ENCODE results near the gene PTPN20. TPM values are rescaled to one million over a fixed set of nuclear protein-coding genes. Genes with fewer than 3 reads are reported as not detected.
"Not testable (repeated sequence)": the region's sequence is repeated elsewhere in the genome, so short reads cannot be mapped to it uniquely, and the experiment has no call there.

The PTPN20 gene
- total RNA-seq: 1 to 10 TPM in 2 of 6 experiments, under 1 TPM in 2, not detected in 2; 0.44 to 1.3 (median 0.81) TPM
- long read RNA-seq: 0 reads

- peak within 1 kb of the TSS in 1 of 3 donors; percentile 10 for H3K4me3 ChIP-seq
- WGBS (ENCODE audit: insufficient coverage, low coverage, low lambda C conversion rate, missing lambda C conversion rate): 28% methylated on average over 5 of the region's 50 CpGs
- peak; percentile 93 to 99 (median 95) for ATAC-seq
- H3K27me3 ChIP-seq; intact Hi-C loops (cut with DNase I); H3K9me3 ChIP-seq; H3K27ac ChIP-seq; H3K4me1 ChIP-seq; H3K36me3 ChIP-seq: not testable (repeated sequence)
- peak; percentile 39 to 65 (median 40) for DNase-seq
Observed at GRCh38 chr10:46911144-46911876, at the start of gene PTPN20. PTPN20 (plus strand) TSS chr10:46911428; CDS start chr10:46932500, 21,072 bp downstream.

GRCh38 chr10:46869716-46870115 is 41.5 kb upstream of the PTPN20 start:
- intact Hi-C loops (cut with DNase I); ATAC-seq: not testable (repeated sequence)

DNA sequence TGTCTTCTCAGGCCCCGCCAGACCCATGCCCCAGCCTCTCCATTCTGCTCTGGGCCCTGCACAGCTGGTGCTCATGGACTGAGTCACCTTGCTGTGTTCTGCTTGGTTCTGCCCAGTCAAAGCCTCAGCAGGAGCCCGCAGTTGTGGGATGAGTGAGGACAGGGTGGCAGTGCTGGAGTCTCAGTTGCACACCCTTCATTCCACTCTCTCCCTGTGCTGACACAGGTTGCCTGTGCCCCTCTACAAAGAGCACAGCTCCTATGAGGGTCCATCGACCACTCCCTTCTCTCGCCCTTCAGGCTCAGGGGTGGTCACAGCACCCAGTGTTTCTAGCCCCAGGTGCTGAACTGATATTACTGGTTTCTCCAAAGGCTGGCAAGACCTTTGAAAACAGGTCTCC is 39.6 kb upstream of the PTPN20 start:
- 72% methylated on average over 2 of the region's 4 CpGs for WGBS (ENCODE audit: insufficient coverage, low coverage, low lambda C conversion rate, missing lambda C conversion rate)
- intact Hi-C loops (cut with DNase I); H3K36me3 ChIP-seq; H3K4me3 ChIP-seq; DNase-seq; H3K4me1 ChIP-seq; H3K27ac ChIP-seq; H3K9me3 ChIP-seq; H3K27me3 ChIP-seq: not testable (repeated sequence)
- ATAC-seq: peak in 2 of 4 donors; percentile 7 to 39

More at GRCh38 chr10:46869716-46870115, 41.5 kb upstream of the PTPN20 start:
- not testable (repeated sequence) for H3K36me3 ChIP-seq, H3K9me3 ChIP-seq, H3K27me3 ChIP-seq, H3K4me1 ChIP-seq, DNase-seq, H3K4me3 ChIP-seq, H3K27ac ChIP-seq

GRCh38 chr10:46875304-46875703 is 35.9 kb upstream of the PTPN20 start:
- H3K36me3 ChIP-seq; ATAC-seq; H3K27ac ChIP-seq; H3K4me1 ChIP-seq; intact Hi-C loops (cut with DNase I); H3K27me3 ChIP-seq; H3K9me3 ChIP-seq; H3K4me3 ChIP-seq; DNase-seq: not testable (repeated sequence)
- 56% methylated on average over 2 of the region's 6 CpGs for WGBS (ENCODE audit: insufficient coverage, low coverage, low lambda C conversion rate, missing lambda C conversion rate)

DNA sequence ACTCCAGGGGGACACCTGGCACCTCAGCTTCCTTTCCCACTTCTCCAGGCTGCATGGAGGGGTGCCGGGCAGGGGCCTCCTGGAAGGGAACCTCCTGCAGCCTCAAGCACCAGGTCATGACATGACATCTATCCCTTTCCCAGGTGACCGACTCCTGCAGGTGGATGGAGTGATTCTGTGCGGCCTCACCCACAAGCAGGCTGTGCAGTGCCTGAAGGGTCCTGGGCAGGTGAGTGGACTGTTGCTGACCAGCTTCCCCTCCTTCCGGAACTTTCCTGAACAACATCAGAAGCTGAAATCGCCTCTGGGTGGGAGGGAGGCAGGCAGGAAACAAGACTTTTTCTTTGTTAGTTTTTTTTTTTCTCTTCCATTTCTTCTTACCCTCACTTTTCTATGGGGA is 34.5 kb upstream of the PTPN20 start:
- H3K4me1 ChIP-seq; H3K36me3 ChIP-seq; H3K9me3 ChIP-seq; H3K4me3 ChIP-seq; H3K27ac ChIP-seq; DNase-seq; H3K27me3 ChIP-seq; intact Hi-C loops (cut with DNase I): not testable (repeated sequence)
- 80% methylated on average over 3 of the region's 5 CpGs for WGBS (ENCODE audit: insufficient coverage, low coverage, low lambda C conversion rate, missing lambda C conversion rate)
- ATAC-seq: peak in 1 of 4 donors; percentile 31

DNA sequence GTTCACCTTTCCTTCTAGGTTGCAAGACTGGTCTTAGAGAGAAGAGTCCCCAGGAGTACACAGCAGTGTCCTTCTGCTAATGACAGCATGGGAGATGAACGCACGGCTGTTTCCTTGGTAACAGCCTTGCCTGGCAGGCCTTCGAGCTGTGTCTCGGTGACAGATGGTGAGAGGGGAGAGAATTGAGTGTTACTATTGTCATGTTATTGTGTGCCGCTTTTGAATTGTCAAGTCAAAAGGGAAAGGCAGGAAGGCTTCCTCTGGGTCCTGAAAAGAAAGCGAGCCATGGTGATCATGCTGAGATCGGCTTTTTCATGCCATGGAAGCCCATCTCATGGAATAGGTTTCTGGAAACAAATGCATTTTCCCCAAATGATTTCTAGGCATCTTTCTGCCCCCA is 32.5 kb upstream of the PTPN20 start:
- H3K36me3 ChIP-seq; intact Hi-C loops (cut with DNase I); DNase-seq; H3K9me3 ChIP-seq; H3K4me3 ChIP-seq; H3K27me3 ChIP-seq; ATAC-seq; H3K4me1 ChIP-seq; H3K27ac ChIP-seq: not testable (repeated sequence)
- WGBS (ENCODE audit: insufficient coverage, low coverage, low lambda C conversion rate, missing lambda C conversion rate): 83% methylated on average over 4 of the region's 7 CpGs

- H3K4me1 ChIP-seq; H3K36me3 ChIP-seq; DNase-seq; intact Hi-C loops (cut with DNase I); H3K9me3 ChIP-seq; H3K27ac ChIP-seq; H3K4me3 ChIP-seq; H3K27me3 ChIP-seq: not testable (repeated sequence)
- ATAC-seq: peak in 1 of 4 donors; percentile 38
- WGBS (ENCODE audit: insufficient coverage, low coverage, low lambda C conversion rate, missing lambda C conversion rate): 52% methylated on average over 2 of the region's 11 CpGs
Observed at GRCh38 chr10:46890813-46891611, 20.2 kb upstream of the PTPN20 start.

- WGBS (ENCODE audit: insufficient coverage, low coverage, low lambda C conversion rate, missing lambda C conversion rate): 59% methylated on average over 6 of the region's 7 CpGs
- DNase-seq; H3K36me3 ChIP-seq; H3K27me3 ChIP-seq; intact Hi-C loops (cut with DNase I); H3K4me1 ChIP-seq; ATAC-seq; H3K9me3 ChIP-seq; H3K27ac ChIP-seq; H3K4me3 ChIP-seq: not testable (repeated sequence)
Observed at GRCh38 chr10:46896762-46897692, 14.2 kb upstream of the PTPN20 start.

DNA sequence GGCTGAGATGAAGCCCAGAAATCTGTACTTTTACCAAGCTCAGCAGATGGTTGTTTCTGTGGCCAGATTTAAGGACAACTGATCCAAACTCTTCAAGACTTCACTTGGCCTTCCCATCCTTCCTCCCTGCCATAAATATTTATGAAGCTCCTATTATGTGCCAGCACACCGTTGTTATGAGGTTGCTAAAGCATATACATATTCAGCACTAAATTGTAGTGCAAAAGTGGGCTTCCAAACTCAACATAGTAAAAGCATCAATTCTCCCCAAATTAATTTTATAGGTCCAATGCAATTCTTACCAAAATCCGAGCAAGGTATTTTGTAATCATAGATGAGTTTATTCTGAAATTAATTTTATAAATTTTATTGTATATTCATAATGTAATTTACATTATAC is 10.0 kb upstream of the PTPN20 start:
- H3K9me3 ChIP-seq; H3K27ac ChIP-seq; DNase-seq; H3K4me1 ChIP-seq; ATAC-seq; H3K36me3 ChIP-seq; intact Hi-C loops (cut with DNase I); H3K4me3 ChIP-seq; H3K27me3 ChIP-seq: not testable (repeated sequence)
- WGBS (ENCODE audit: insufficient coverage, low coverage, low lambda C conversion rate, missing lambda C conversion rate): 42% methylated on average over 2 of the region's 2 CpGs

- H3K4me3 ChIP-seq; H3K36me3 ChIP-seq; ATAC-seq; H3K9me3 ChIP-seq; H3K27me3 ChIP-seq; H3K4me1 ChIP-seq; H3K27ac ChIP-seq; DNase-seq; intact Hi-C loops (cut with DNase I): not testable (repeated sequence)
- no CpG with 5 or more reads among the region's 5 CpGs for WGBS (ENCODE audit: insufficient coverage, low coverage, low lambda C conversion rate, missing lambda C conversion rate)
Observed at GRCh38 chr10:46903874-46904273, 7.4 kb upstream of the PTPN20 start.

DNA sequence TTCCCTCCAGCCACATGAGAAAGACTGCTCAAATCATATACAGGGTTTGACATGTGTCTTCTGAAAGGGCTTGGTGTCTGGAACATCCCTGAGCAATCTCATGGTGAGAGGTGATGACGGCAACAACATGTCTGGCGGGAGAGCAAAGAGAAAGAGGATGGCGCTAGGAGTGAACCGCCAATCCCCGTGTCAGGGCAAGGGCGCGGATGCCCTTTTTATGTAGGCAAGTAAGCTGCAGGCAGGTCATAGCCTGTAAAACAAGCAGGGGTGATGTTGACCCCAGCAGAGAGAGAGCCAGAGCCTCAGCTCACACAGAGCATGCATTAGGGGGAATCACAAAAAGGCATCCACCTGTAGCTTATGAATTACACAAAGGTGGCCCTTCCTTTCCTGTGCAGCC is 4.9 kb upstream of the PTPN20 start:
- H3K4me3 ChIP-seq; DNase-seq; H3K36me3 ChIP-seq; H3K4me1 ChIP-seq; H3K9me3 ChIP-seq; H3K27me3 ChIP-seq; intact Hi-C loops (cut with DNase I); ATAC-seq; H3K27ac ChIP-seq: not testable (repeated sequence)
- no CpG with 5 or more reads among the region's 7 CpGs for WGBS (ENCODE audit: insufficient coverage, low coverage, low lambda C conversion rate, missing lambda C conversion rate)

Measured in right lobe of liver (tissue), 6 donors.